ENCODE results near the gene SELP. TPM values are rescaled to one million over a fixed set of nuclear protein-coding genes. Genes with fewer than 3 reads are reported as not detected.

SELP gene
- polyA plus RNA-seq, 1 donor (not counting 4 experiments of a cell fraction or from before 2014, with no cell fraction given) = 0.09 TPM

- no peak overlapping the region for H3K9ac ChIP-seq (ENCODE audit: control insufficient read depth, extremely low read depth, insufficient read depth, low read length)
- peaks cover 2% of the 10 kb centered on the region for H3K27me3 ChIP-seq (ENCODE audit: control insufficient read depth, extremely low read depth, insufficient read depth, low read length)
- H3K4me2 ChIP-seq (ENCODE audit: control insufficient read depth, extremely low read depth, insufficient read depth, low read depth, low read length) = no peak overlapping the region
- dilution Hi-C loops (cut with MboI; ENCODE audit: extremely low pct_ligation_motif_present, low sequenced_read_pairs) = no loop called here
- no peaks in the 10 kb centered on the region for H3K36me3 ChIP-seq (ENCODE audit: control insufficient read depth in 2 of 2, extremely low read depth in 1 of 2, insufficient read depth in 2 of 2, low read length in 2 of 2)
- peaks cover 11% of the 10 kb centered on the region for H3K4me1 ChIP-seq (ENCODE audit: control insufficient read depth, extremely low read depth, insufficient read depth, low read length)
- FAIRE-seq (no peak), DNase-seq (ENCODE audit: low read depth, low spot score) (no peak)
- no peak overlapping the region for H2AFZ ChIP-seq (ENCODE audit: control insufficient read depth, low read length)
- TF ChIP-seq EZH2 (IDR thresholded peaks at IDR 0.05; ENCODE audit: low read length) = no peak
- TF ChIP-seq CTCF (optimal IDR thresholded peaks at IDR 0.05 in 1 of 3, IDR thresholded peaks at IDR 0.05 in 1 of 3, conservative IDR thresholded peaks at IDR 0.05 in 1 of 3; ENCODE audit: extremely low read depth in 1 of 3, insufficient read depth in 2 of 3, low read length in 3 of 3) = no peak
- H3K9me1 ChIP-seq (ENCODE audit: control insufficient read depth, extremely low read depth, insufficient read depth, low read length) = no peaks in the 10 kb centered on the region
- H3K4me3 ChIP-seq (ENCODE audit: control insufficient read depth in 2 of 3, extremely low read depth in 1 of 3, insufficient read depth in 2 of 3, low read depth in 1 of 3, low read length in 3 of 3) = no peak overlapping the region
- no peaks in the 10 kb centered on the region for H4K20me1 ChIP-seq (ENCODE audit: control insufficient read depth, extremely low read depth, insufficient read depth, low read length)
- no peak overlapping the region for H3K27ac ChIP-seq (ENCODE audit: control insufficient read depth, insufficient read depth, low read length)
- H3K79me2 ChIP-seq (ENCODE audit: control insufficient read depth, insufficient read depth, low read length) = no peaks in the 10 kb centered on the region
- H3K9me3 ChIP-seq (ENCODE audit: control insufficient read depth, low read depth, low read length) = no peaks in the 10 kb centered on the region
Observed at GRCh38 chr1:169570172-169570574, 59.8 kb downstream of the SELP start.

GRCh38 chr1:169568497-169568896, 61.4 kb downstream of the SELP start:
- FAIRE-seq = no peak
- DNase-seq (ENCODE audit: low read depth, low spot score) = no peak

More at GRCh38 chr1:169568497-169568896, 61.4 kb downstream of the SELP start:
- Histone ChIP-seq H3K79me2 (ENCODE audit: control insufficient read depth, insufficient read depth, low read length) (no peaks in the 10 kb centered on the region), H4K20me1 (ENCODE audit: control insufficient read depth, extremely low read depth, insufficient read depth, low read length) (no peaks in the 10 kb centered on the region), H3K4me3 (ENCODE audit: control insufficient read depth in 2 of 3, extremely low read depth in 1 of 3, insufficient read depth in 2 of 3, low read depth in 1 of 3, low read length in 3 of 3) (no peak overlapping the region), H3K36me3 (ENCODE audit: control insufficient read depth in 2 of 2, extremely low read depth in 1 of 2, insufficient read depth in 2 of 2, low read length in 2 of 2) (no peaks in the 10 kb centered on the region), H3K27ac (ENCODE audit: control insufficient read depth, insufficient read depth, low read length) (no peak overlapping the region), H3K4me2 (ENCODE audit: control insufficient read depth, extremely low read depth, insufficient read depth, low read depth, low read length) (no peak overlapping the region), H3K27me3 (ENCODE audit: control insufficient read depth, extremely low read depth, insufficient read depth, low read length) (no peaks in the 10 kb centered on the region), H3K9me1 (ENCODE audit: control insufficient read depth, extremely low read depth, insufficient read depth, low read length) (no peaks in the 10 kb centered on the region), H3K9me3 (ENCODE audit: control insufficient read depth, low read depth, low read length) (no peaks in the 10 kb centered on the region), H3K4me1 (ENCODE audit: control insufficient read depth, extremely low read depth, insufficient read depth, low read length) (peaks cover 11% of the 10 kb centered on the region), H3K9ac (ENCODE audit: control insufficient read depth, extremely low read depth, insufficient read depth, low read length) (no peak overlapping the region), H2AFZ (ENCODE audit: control insufficient read depth, low read length) (no peak overlapping the region)
- dilution Hi-C loops (cut with MboI; ENCODE audit: extremely low pct_ligation_motif_present, low sequenced_read_pairs) = no loop called here
- TF ChIP-seq EZH2 (IDR thresholded peaks at IDR 0.05; ENCODE audit: low read length) (no peak), CTCF (optimal IDR thresholded peaks at IDR 0.05 in 1 of 3, IDR thresholded peaks at IDR 0.05 in 1 of 3, conservative IDR thresholded peaks at IDR 0.05 in 1 of 3; ENCODE audit: extremely low read depth in 1 of 3, insufficient read depth in 2 of 3, low read length in 3 of 3) (no peak)
